CD4-positive, alpha-beta T cell treated with Interleukin-15 for 4 hours (primary cell): ENCODE measurements around the gene WAS.
A peak's percentile ranks its signal among the peaks of the same experiment; 100 is the strongest.
"Not testable (repeated sequence)": the region's sequence is repeated elsewhere in the genome, so short reads cannot be mapped to it uniquely, and the experiment has no call there.

Experiments
- DNase-seq: peaks from one replicate; pipeline ENCODE4 v3.0.0-alpha.2; 2020; ENCODE audit warnings: low spot score

WAS gene

GRCh38 chrX:48685416-48685815 is 1.8 kb downstream of the WAS start:
- no peak for DNase-seq

GRCh38 chrX:48688531-48689150 is 5.0 kb downstream of the WAS start:
- no peak for DNase-seq

- no peak for DNase-seq
Observed at GRCh38 chrX:48689208-48689920, 5.8 kb downstream of the WAS start.

- DNase-seq, result not testable (repeated sequence)
Observed at GRCh38 chrX:48691746-48692145, 8.1 kb downstream of the WAS start.

- no peak for DNase-seq
Observed at GRCh38 chrX:48694776-48695533, 11.4 kb downstream of the WAS start.

- no peak for DNase-seq
Observed at GRCh38 chrX:48695534-48695896, 11.9 kb downstream of the WAS start.

GRCh38 chrX:48695925-48696300 is 12.3 kb downstream of the WAS start:
- no peak for DNase-seq

- peak; percentile 86 for DNase-seq
Observed at GRCh38 chrX:48696301-48696908, 12.8 kb downstream of the WAS start, which contains the start of gene SUV39H1. SUV39H1 (plus strand) TSS chrX:48696734; CDS start chrX:48696785, 51 bp downstream.

GRCh38 chrX:48696909-48697727 is 13.5 kb downstream of the WAS start:
- peak; percentile 12 for DNase-seq

GRCh38 chrX:48698306-48698705 is 14.7 kb downstream of the WAS start:
- no peak for DNase-seq

- DNase-seq, result no peak
Observed at GRCh38 chrX:48700246-48700645, 16.6 kb downstream of the WAS start.

GRCh38 chrX:48700951-48701653 is 17.5 kb downstream of the WAS start:
- no peak for DNase-seq

GRCh38 chrX:48702032-48702431 is 18.4 kb downstream of the WAS start:
- DNase-seq, result no peak

GRCh38 chrX:48702716-48703115 is 19.1 kb downstream of the WAS start:
- DNase-seq, result no peak

GRCh38 chrX:48703228-48703627 is 19.6 kb downstream of the WAS start:
- no peak for DNase-seq

GRCh38 chrX:48703642-48704481 is 20.3 kb downstream of the WAS start:
- DNase-seq, result no peak

- no peak for DNase-seq
Observed at GRCh38 chrX:48705871-48706270, 22.3 kb downstream of the WAS start.

GRCh38 chrX:48709522-48710112 is 26.0 kb downstream of the WAS start:
- no peak for DNase-seq

- DNase-seq, result no peak
Observed at GRCh38 chrX:48711162-48711928, 27.7 kb downstream of the WAS start.
